Uterus (tissue), 2 donors: ENCODE data around the gene CDC20B.
A peak's percentile ranks its signal among the peaks of the same experiment; 100 is the strongest.

Experiments used
- POLR2A ChIP-seq, 2 donors: fragments of 450-650 bp; IDR thresholded peaks; one replicate each; pipeline ENCODE4 v1.6.1; 2016; ENCODE audit warnings: antibody characterized with exemption in 2 of 2, mild to moderate bottlenecking in 1 of 2, moderate library complexity in 1 of 2
- TF ChIP-seq, protein P1 (sequence below), 4 experiments: fragments of 200-600 bp in 2 of 4; fragments of 450-650 bp in 2 of 4; sonication (generic) in 2 of 4; IDR thresholded peaks; one replicate each; pipeline ENCODE4 v1.5.1; 2016 to 2019; ENCODE audit warnings: antibody characterized with exemption in 4 of 4, mild to moderate bottlenecking in 2 of 4, moderate library complexity in 1 of 4

DNA sequence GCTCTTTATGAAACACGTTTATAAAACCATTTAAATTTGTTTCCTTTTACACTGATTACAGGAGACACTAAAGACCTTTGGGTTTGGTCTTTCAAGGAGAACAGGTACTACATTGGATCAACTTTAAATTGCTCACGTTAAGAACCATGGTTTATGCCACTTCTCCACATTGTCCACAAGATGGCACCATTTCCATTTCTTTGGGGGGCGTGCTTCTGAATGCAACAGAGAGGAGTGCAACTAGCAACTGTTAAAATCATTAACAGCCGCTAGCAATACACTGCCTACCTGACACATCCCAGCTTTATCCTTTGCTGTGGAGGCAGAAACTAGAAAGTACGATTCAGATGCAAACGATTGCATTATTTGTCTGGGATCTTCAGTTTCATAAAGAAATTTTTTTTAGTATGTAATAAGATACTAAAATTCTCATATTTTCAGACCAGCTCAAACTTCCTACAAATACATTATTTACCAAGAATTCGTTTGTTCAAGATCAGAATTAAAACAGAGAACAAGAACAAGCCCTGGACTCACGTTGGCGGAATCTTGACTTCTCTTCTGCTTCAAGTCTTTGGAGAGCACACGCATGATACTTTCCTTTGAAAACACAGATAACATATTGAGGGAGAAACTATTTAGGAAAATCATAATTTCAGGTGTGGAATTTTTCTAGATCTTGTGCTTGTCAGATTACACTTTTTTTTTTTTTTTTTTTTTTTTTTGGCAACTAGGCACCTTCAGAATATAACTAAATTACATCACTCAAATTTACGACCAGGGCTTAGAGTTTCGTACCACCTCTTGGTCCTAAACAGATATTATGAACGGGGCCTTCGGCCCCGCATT, 702 bp downstream of the CDC20B start:
- TF ChIP-seq, protein P1, sequence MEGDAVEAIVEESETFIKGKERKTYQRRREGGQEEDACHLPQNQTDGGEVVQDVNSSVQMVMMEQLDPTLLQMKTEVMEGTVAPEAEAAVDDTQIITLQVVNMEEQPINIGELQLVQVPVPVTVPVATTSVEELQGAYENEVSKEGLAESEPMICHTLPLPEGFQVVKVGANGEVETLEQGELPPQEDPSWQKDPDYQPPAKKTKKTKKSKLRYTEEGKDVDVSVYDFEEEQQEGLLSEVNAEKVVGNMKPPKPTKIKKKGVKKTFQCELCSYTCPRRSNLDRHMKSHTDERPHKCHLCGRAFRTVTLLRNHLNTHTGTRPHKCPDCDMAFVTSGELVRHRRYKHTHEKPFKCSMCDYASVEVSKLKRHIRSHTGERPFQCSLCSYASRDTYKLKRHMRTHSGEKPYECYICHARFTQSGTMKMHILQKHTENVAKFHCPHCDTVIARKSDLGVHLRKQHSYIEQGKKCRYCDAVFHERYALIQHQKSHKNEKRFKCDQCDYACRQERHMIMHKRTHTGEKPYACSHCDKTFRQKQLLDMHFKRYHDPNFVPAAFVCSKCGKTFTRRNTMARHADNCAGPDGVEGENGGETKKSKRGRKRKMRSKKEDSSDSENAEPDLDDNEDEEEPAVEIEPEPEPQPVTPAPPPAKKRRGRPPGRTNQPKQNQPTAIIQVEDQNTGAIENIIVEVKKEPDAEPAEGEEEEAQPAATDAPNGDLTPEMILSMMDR (IDR thresholded peaks at IDR 0.05) = peak; percentile 73 to 86 (median 82)
- no peak for TF ChIP-seq POLR2A (IDR thresholded peaks at IDR 0.05)
